HG02884 (cell line): Measurements from ENCODE around the gene BCO1.

ENCODE experiments used
- ATAC-seq: cut with Tn5 transposase; IDR thresholded peaks from one replicate; pipeline ENCODE4 v1.9.1; 2021; ENCODE audit warnings: mild to moderate bottlenecking, moderate library complexity; ENCODE audit not compliant: unreplicated experiment

Gene BCO1

DNA sequence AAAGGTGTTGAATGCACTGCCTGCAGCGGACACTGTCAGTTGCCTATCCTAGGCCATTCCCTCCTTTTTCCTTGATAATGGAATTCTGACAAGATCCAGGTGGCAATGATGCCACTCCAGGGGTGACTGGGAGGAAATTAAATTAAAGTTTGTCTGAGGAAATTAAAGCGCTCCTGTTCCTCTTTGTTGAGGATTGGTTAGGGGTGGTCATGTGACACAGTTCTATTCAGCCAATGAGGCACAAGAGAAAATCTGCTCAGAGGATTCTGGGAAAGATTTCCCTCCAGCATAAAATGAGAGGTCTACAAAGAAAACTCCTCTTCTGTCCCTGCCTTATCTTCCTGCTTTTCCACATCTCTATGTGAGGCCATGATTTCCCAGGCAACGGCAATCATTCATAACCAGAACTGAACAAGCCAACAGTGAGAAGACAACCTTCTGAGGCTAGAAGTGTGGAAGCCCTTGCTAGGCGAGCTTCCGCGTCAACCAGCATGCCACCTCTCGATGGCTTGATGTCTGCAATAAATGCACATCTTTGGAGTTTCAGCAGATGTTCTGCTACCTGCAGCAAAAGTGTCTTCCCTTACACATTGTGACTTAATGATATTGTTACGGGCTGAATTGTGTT lies 5.6 kb upstream of the BCO1 start:
- no peak for ATAC-seq

- no peak for ATAC-seq
These were observed 1.2 kb upstream of the BCO1 start for GRCh38 chr16:81237282-81237681.

DNA sequence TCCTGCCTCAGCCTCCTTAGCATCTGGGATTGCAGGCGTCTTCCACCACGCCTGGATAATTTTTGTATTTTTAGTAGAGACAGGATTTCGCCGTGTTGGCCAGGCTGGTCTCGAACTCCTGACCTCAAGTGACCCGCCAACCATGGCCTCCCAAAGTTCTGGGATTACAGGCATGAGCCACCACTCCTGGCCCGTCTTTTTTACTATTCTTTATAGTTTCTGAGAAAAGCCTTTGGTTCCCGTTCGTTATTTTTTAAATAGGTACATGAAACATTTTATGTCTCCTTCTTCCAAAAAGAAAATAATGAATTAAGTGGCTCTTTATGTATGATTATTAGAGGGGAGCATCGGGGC lies 570 bp upstream of the BCO1 start:
- ATAC-seq = no peak

DNA sequence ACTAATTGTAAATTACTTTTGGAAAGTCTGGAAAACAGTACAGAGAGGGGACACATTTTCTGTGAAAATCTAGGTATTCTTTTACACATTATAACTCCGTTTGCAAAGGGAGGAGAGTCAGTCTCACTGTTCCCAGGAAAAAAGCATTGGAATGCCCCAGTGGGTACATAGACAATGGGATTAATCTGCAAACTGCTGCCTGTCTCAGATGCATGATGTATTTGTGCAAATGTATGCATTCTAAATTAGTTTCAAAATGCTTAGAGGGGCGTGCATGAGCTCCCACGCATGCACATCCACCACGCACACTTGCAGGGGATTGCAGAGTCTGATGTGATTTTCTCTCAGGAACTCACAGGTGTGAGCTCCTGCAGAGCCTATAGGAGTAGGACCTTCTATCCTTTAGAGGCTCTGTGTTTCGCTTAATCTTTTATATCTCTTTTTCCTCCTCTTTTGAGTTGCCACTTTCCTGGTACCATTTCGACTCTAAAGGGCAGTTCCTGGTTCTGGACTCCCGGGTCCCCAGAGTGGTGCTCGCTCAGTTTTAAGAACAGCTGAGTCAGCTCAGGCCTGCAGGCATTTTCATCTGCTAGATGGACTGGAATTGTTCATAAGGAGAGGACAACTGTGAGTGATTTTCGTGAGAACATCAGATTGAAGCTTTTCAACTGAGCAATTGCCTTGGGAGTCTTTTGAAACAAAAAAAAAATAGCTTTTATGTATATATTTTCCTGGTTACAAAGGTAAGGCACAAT lies 1.1 kb downstream of the BCO1 start:
- no peak for ATAC-seq

DNA sequence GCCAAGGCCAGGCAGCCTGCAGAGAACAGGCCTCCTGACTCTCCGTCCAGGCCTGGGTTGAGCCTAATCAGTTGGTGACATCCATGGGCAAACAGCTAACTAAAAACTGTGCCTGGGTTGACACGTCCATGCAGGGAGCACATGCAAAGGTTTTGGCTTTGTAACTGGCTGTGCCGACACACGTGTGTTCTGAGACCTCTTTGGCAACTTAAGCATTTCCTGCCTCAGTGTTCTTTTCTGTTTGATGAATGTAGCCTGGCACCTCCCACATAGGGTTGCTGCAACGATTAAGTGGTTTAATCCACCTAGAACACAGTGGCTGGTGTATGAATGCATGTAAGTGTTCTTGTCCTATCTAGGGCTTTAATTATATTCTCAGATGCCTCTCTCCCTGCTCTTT lies 3.2 kb downstream of the BCO1 start:
- ATAC-seq = no peak

GRCh38 chr16:81242977-81243618 lies 4.6 kb downstream of the BCO1 start:
- no peak for ATAC-seq

DNA sequence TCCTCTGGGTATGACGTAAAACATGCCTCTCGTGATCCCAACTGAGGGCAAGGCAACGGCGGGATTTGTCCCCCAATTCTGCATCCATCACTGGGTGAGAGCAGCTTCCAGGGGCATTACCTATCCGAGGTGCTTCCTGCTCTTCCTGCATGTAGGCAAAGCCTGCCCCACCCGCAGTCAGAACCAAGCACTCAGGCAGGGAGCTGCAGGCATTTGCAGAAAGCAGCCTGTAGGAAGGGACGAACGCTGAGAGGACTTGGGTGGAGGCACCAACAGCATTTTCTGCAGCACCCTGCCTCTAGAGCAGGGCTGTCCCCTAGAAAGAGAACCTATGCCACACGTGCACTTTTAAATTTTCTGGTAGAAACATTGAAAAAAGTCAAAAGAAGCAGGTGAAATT lies 5.5 kb downstream of the BCO1 start:
- no peak for ATAC-seq

DNA sequence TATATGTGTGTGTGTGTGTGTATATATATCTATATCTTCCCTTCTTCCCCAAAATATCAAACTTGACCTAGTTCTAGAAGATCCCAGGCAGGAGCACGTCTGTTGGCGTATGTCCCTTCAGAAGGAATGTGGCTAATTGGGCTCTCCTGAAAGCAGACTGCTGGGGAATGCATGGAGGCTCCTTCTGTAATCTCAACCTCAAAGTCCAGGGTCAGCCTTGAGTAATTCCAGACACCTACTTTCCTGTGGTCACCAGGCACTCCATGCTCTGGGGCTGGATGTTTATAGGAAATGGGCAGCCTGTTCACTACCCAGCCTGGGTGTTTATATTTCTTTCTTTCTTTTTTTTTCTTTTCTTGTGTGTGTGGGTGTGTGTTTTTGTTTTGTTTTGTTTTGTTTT lies 13.4 kb downstream of the BCO1 start:
- no peak for ATAC-seq

GRCh38 chr16:81253141-81253540 lies 14.7 kb downstream of the BCO1 start:
- ATAC-seq = no peak

DNA sequence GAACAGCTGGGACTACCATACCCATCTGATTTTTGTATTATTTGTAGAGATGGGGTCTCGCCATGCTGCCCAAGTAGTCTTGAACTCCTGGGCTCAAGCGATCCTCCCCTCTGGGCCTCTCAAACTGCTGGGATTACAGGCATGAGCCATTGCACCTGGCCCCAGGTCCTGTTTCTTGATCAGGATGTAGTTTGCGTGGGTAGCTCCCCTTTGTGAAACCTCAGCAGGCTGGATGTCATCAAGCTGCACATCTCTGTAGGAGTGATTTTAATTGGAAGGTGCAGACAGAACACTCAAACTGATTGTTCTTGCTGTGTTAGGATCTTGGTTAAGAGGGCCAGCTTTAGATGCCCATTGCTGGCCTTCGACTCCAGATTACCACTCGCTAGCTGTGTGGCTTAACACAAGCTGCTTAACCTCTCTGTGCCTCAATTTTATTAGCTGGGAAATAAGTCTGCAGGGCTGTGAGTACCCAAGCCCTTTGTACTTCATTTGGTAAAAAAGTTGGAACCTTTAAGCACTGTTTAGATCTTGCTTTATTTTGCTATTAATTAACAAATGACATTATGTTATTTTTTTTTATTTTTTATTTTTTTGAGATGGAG lies 16.5 kb downstream of the BCO1 start:
- ATAC-seq = no peak

GRCh38 chr16:81259916-81260315 lies 21.4 kb downstream of the BCO1 start:
- ATAC-seq = no peak

- ATAC-seq = no peak
These were observed 22.7 kb downstream of the BCO1 start for GRCh38 chr16:81261049-81261648.

DNA sequence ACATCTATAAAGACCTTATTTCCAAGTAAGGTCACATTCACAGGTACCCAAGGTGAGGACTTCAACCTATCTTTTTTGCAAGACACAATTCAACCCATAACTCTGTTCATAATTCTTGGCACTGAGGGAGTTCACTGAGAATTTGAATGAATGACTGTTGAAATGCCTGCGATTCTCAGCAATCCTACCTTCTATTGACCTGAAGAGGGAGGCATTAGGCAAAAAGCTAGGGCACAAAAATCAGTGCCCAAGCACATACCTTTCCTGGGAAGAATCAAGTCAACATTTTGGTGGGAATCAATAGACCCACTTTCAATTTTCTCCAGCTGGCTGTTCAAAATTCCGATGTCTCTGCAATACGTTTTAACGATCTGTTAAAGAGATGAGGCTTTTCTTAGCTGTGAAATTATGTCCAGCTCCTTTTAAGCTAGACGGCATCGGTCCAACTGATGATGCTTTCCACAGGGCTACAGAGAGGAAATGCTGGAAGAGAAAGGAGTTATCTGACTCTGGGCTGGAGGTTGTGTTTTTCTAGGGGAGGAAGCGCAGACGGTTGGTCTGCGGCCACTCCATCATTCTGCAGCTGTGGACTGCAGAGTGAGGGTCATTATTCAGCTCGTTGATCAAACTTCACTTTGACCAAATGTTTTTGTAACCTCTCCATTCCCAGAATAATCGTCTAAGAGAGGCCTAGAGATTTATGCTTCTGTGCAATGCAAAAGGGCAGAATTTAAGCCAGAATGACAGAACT lies 25.2 kb downstream of the BCO1 start:
- ATAC-seq = no peak

- ATAC-seq = no peak
These were observed 25.9 kb downstream of the BCO1 start for GRCh38 chr16:81264386-81264785.

DNA sequence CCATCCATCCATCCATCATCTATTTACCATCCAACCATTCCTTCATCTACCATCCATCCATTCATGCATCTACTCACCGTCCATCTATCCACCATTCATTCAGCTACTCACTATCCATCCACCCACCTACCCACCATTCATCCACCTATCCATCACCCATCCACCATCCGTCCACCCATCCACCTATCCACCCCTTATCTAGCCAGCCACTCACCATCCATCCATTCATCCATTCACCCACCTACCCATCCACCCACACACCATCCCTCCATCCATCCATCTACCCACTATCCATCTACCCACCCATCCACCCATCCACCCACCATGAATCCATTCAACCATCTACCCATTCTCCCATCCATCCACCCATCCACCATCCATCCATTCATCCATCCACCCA lies 26.6 kb downstream of the BCO1 start:
- no peak for ATAC-seq

- no peak for ATAC-seq
These were observed 27.4 kb downstream of the BCO1 start for GRCh38 chr16:81265658-81266451.

- no peak for ATAC-seq
These were observed 28.2 kb downstream of the BCO1 start for GRCh38 chr16:81266680-81267095.

GRCh38 chr16:81268509-81268908 lies 30.0 kb downstream of the BCO1 start:
- ATAC-seq = no peak

DNA sequence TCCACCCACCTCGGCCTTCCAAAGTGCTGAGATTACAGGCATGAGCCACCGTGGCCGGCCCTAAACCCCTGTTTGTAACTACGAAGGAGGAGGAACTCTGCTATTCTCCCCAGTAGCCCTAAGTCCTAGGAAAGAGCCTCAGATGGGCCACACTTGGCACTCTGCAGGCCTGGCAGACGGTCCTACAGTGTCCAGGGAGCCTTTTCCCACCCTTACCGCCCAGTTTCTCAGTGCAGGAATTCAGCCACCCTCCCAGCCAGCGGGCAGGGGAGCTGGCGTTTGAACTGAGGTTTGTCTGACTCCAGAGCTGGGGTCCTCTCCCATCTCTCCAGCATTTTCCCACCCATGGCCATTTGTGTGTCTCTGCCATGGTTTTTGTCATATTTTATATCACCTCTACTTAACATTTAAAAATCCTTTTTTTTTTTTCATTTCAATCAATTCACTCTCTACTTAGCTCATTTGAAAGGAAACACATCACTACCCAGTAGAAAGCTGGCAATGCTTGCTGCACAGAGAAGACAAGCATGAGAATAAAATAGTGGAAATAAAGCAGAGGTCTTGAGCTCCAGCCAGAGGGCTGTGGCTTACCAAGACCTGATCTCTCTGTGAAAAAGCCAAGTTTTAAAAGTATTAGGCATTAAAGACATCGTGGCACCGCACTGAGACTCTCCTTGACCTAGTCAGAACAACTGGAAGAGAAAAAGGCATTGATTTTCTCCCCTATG lies 34.9 kb downstream of the BCO1 start:
- no peak for ATAC-seq
